H9 (cell line): ENCODE results near the gene AGTPBP1. TPM values are rescaled to one million over a fixed set of nuclear protein-coding genes. Genes with fewer than 3 reads are reported as not detected.

ENCODE experiments used
- DNase-seq: peaks from one replicate; pipeline ENCODE4 v3.0.0-alpha.2; 2017
- H2AFZ ChIP-seq: one replicate; pipeline ENCODE4 v1.6.1; 2013; ENCODE audit warnings: mild to moderate bottlenecking, low read length, control low read depth, moderate library complexity
- H2AK5ac ChIP-seq: 2 replicates; pipeline ENCODE4 v1.6.1; 2013; ENCODE audit warnings: low read length, control low read depth, mixed read lengths; ENCODE audit not compliant: insufficient read length
- H2BK120ac ChIP-seq: one replicate; pipeline ENCODE4 v1.6.1; 2013; ENCODE audit warnings: low read depth, mild to moderate bottlenecking, low read length, control low read depth, inconsistent platforms; ENCODE audit not compliant: poor library complexity, severe bottlenecking
- H2BK12ac ChIP-seq: 2 replicates; pipeline ENCODE4 v1.6.1; 2013; ENCODE audit warnings: low read length, control low read depth, mixed read lengths, low read depth; ENCODE audit not compliant: insufficient read length
- H2BK15ac ChIP-seq: 2 replicates; pipeline ENCODE4 v1.6.1; 2013; ENCODE audit warnings: low read depth, low read length, control low read depth
- H2BK20ac ChIP-seq: one replicate; pipeline ENCODE4 v1.6.1; 2013; ENCODE audit warnings: low read depth, mild to moderate bottlenecking, low read length, control low read depth, inconsistent platforms; ENCODE audit not compliant: poor library complexity, severe bottlenecking
- H2BK5ac ChIP-seq: 2 replicates; pipeline ENCODE4 v1.6.1; 2013; ENCODE audit warnings: low read length, control low read depth, mixed read lengths; ENCODE audit not compliant: insufficient read length
- H3K14ac ChIP-seq: 2 replicates; pipeline ENCODE4 v1.6.1; 2013; ENCODE audit warnings: low read length, control low read depth; ENCODE audit not compliant: insufficient read depth
- H3K18ac ChIP-seq: 2 replicates; pipeline ENCODE4 v1.6.1; 2013; ENCODE audit warnings: low read depth, mild to moderate bottlenecking, mixed read lengths, low read length, control low read depth; ENCODE audit not compliant: insufficient read length
- H3K23ac ChIP-seq: 2 replicates; pipeline ENCODE4 v1.6.1; 2013; ENCODE audit warnings: low read length, control low read depth, mixed read lengths, low read depth; ENCODE audit not compliant: insufficient read length
- H3K23me2 ChIP-seq: 2 replicates; pipeline ENCODE4 v1.6.1; 2013; ENCODE audit warnings: low read depth, mild to moderate bottlenecking, mixed read lengths, low read length, control low read depth; ENCODE audit not compliant: insufficient read length, poor library complexity, severe bottlenecking
- H3K27ac ChIP-seq: 2 replicates; pipeline ENCODE4 v1.5.1; 2013; ENCODE audit warnings: low read length, control low read depth, mixed read lengths, low read depth; ENCODE audit not compliant: insufficient read length
- H3K27me3 ChIP-seq: 2 replicates; pipeline ENCODE4 v1.6.1; 2013; ENCODE audit warnings: low read length, control low read depth, inconsistent platforms; ENCODE audit not compliant: insufficient read depth
- H3K4ac ChIP-seq: 2 replicates; pipeline ENCODE4 v1.6.1; 2013; ENCODE audit warnings: low read depth, mild to moderate bottlenecking, control low read depth, inconsistent platforms, low read length, moderate library complexity
- H3K4me1 ChIP-seq: 2 replicates; pipeline ENCODE4 v1.6.1; 2013; ENCODE audit warnings: low read length, control low read depth, inconsistent platforms; ENCODE audit not compliant: insufficient read depth
- H3K4me2 ChIP-seq: 2 replicates; pipeline ENCODE4 v1.6.1; 2013; ENCODE audit warnings: low read length, control low read depth, mixed read lengths; ENCODE audit not compliant: insufficient read length, insufficient read depth
- H3K56ac ChIP-seq: 2 replicates; pipeline ENCODE4 v1.6.1; 2013; ENCODE audit warnings: low read depth, mild to moderate bottlenecking, mixed read lengths, low read length, control low read depth; ENCODE audit not compliant: insufficient read length
- H3K79me1 ChIP-seq: 2 replicates; pipeline ENCODE4 v1.6.1; 2013; ENCODE audit warnings: low read depth, mild to moderate bottlenecking, moderate library complexity, low read length, control low read depth, inconsistent platforms; ENCODE audit not compliant: insufficient read depth, poor library complexity, severe bottlenecking
- H3K79me2 ChIP-seq: 2 replicates; pipeline ENCODE4 v1.6.1; 2013; ENCODE audit warnings: low read length, control low read depth, inconsistent platforms; ENCODE audit not compliant: insufficient read depth
- H3K9ac ChIP-seq: 2 replicates; pipeline ENCODE4 v1.6.1; 2013; ENCODE audit warnings: low read length, control low read depth, mixed read lengths; ENCODE audit not compliant: insufficient read length; ENCODE audit errors: extremely low read depth
- H3K9me3 ChIP-seq: one replicate; pipeline ENCODE4 v1.6.1; 2013; ENCODE audit warnings: low read depth, low read length, inconsistent platforms; ENCODE audit not compliant: control insufficient read depth
- H3T11ph ChIP-seq: one replicate; pipeline ENCODE4 v1.6.1; 2013; ENCODE audit warnings: mild to moderate bottlenecking, low read length, control low read depth, inconsistent platforms
- H4K20me1 ChIP-seq: one replicate; pipeline ENCODE4 v1.6.1; 2013; ENCODE audit not compliant: control insufficient read depth, insufficient read length, insufficient read depth
- H4K5ac ChIP-seq: 2 replicates; pipeline ENCODE4 v1.6.1; 2013; ENCODE audit warnings: low read depth, mild to moderate bottlenecking, mixed read lengths, low read length, control low read depth; ENCODE audit not compliant: insufficient read length
- H4K8ac ChIP-seq: replicated peaks from 2 replicates; pipeline ENCODE4 v1.6.1; 2013; ENCODE audit warnings: low read length, control low read depth, mixed read lengths, low read depth; ENCODE audit not compliant: insufficient read length
- H4K91ac ChIP-seq: 2 replicates; pipeline ENCODE4 v1.6.1; 2013; ENCODE audit warnings: low read depth, mild to moderate bottlenecking, moderate library complexity, mixed read lengths, low read length, control low read depth; ENCODE audit not compliant: insufficient read length
- H3K27ac Mint-ChIP-seq, 3 experiments: 2 replicates in 2 of 3; 3 replicates in 1 of 3; pipeline ENCODE4 v1.8.0; 2020 to 2021; ENCODE audit warnings: mixed read lengths in 3 of 3, mild to moderate bottlenecking in 1 of 3, moderate library complexity in 1 of 3
- H3K27me3 Mint-ChIP-seq: 2 replicates; pipeline ENCODE4 v1.8.0; 2021; ENCODE audit warnings: low read depth, mild to moderate bottlenecking, moderate library complexity, mixed read lengths
- H3K36me3 Mint-ChIP-seq, 3 experiments: 2 replicates in 2 of 3; 3 replicates in 1 of 3; pipeline ENCODE4 v1.8.0; 2020 to 2021; ENCODE audit warnings: low read depth in 3 of 3, mixed read lengths in 3 of 3; ENCODE audit not compliant: insufficient read depth in 1 of 3
- H3K4me1 Mint-ChIP-seq, 2 experiments: 2 replicates each; pipeline ENCODE4 v1.8.0; 2020; ENCODE audit warnings: mixed read lengths in 2 of 2
- H3K4me3 Mint-ChIP-seq, 2 experiments: 2 replicates in 1 of 2; 3 replicates in 1 of 2; pipeline ENCODE4 v1.8.0; 2020 to 2021; ENCODE audit warnings: mild to moderate bottlenecking in 2 of 2, mixed read lengths in 2 of 2, moderate library complexity in 1 of 2
- H3K9me3 Mint-ChIP-seq, 2 experiments: 2 replicates in 1 of 2; 3 replicates in 1 of 2; pipeline ENCODE4 v1.8.0; 2020; ENCODE audit warnings: mild to moderate bottlenecking in 2 of 2, mixed read lengths in 2 of 2, moderate library complexity in 1 of 2
- WGBS: extraction: QIAGEN DNeasy Blood & Tissue Kit; methylation state at CpG from one replicate; pipeline ENCODE4 v1.1.7; 2013; ENCODE audit warnings: missing lambda C conversion rate, low lambda C conversion rate, mixed read lengths; ENCODE audit not compliant: insufficient read length; ENCODE audit errors: extremely low coverage; 5-methylcytosine and 5-hydroxymethylcytosine counted together
- total RNA-seq: library from RNA; stranded (reverse); gene quantifications from 2 replicates; pipeline ENCODE4 v1.2.1, GENCODE V29; 2021
- TF ChIP-seq, protein P1 (sequence below): fragments of 200-600 bp; sonication (generic); conservative IDR thresholded peaks from 3 replicates; pipeline ENCODE4 v1.8.0; 2021; ENCODE audit warnings: antibody characterized with exemption, mild to moderate bottlenecking

The AGTPBP1 gene
- total RNA-seq, 1 experiment from 2014 or later: 53.1 TPM

DNA sequence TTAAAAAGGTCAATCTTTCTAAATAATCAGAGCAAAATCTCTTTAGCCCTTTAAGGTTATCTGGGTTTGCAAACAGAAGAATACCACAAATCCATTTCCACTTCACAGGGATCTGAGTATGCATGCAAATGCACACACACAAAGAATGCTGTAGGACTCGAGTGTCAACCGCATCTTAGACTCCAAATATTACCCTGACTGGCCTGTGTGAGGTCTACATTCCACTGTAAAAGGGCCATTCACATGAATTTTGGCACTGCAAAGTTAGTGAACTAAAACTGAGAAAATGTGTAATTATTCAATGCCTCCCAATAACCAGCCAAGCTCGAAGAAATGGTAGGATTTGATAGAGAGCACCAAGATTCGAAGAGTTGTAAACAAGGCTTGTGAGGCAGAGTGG, 199.9 kb downstream of the AGTPBP1 start:
- Histone ChIP-seq H3K18ac (no peak overlapping the region), H3K79me2 (no peaks in the 10 kb centered on the region), H2BK20ac (no peak overlapping the region), H3K27ac (no peak overlapping the region), H4K91ac (no peak overlapping the region), H3K4me2 (no peak overlapping the region), H3K9me3 (no peaks in the 10 kb centered on the region), H3K23me2 (no peaks in the 10 kb centered on the region), H2BK15ac (no peak overlapping the region), H2BK5ac (no peak overlapping the region), H2BK120ac (no peak overlapping the region), H3T11ph (no peak overlapping the region), H3K27me3 (no peaks in the 10 kb centered on the region), H2BK12ac (no peak overlapping the region), H3K56ac (no peak overlapping the region), H3K23ac (no peak overlapping the region), H3K9ac (no peak overlapping the region), H2AK5ac (no peak overlapping the region), H3K79me1 (no peaks in the 10 kb centered on the region), H4K5ac (no peak overlapping the region), H4K20me1 (no peaks in the 10 kb centered on the region), H3K14ac (no peak overlapping the region), H4K8ac (no peak overlapping the region), H3K4ac (no peak overlapping the region), H3K4me1 (peaks cover 5% of the 10 kb centered on the region), H2AFZ (no peak overlapping the region)
- H3K4me3 Mint-ChIP-seq: no peak overlapping the region
- no peaks in the 10 kb centered on the region; a peak in 1 of 7 replicates for H3K36me3 Mint-ChIP-seq
- no peaks in the 10 kb centered on the region for H3K27me3 Mint-ChIP-seq
- no CpG with 5 or more reads among the region's 4 CpGs for WGBS
- H3K27ac Mint-ChIP-seq: no peak overlapping the region
- DNase-seq: no peak
- H3K4me1 Mint-ChIP-seq: peaks cover 11 to 19% of the 10 kb centered on the region in 2 experiments
- H3K9me3 Mint-ChIP-seq: no peaks in the 10 kb centered on the region
- TF ChIP-seq, protein P1, sequence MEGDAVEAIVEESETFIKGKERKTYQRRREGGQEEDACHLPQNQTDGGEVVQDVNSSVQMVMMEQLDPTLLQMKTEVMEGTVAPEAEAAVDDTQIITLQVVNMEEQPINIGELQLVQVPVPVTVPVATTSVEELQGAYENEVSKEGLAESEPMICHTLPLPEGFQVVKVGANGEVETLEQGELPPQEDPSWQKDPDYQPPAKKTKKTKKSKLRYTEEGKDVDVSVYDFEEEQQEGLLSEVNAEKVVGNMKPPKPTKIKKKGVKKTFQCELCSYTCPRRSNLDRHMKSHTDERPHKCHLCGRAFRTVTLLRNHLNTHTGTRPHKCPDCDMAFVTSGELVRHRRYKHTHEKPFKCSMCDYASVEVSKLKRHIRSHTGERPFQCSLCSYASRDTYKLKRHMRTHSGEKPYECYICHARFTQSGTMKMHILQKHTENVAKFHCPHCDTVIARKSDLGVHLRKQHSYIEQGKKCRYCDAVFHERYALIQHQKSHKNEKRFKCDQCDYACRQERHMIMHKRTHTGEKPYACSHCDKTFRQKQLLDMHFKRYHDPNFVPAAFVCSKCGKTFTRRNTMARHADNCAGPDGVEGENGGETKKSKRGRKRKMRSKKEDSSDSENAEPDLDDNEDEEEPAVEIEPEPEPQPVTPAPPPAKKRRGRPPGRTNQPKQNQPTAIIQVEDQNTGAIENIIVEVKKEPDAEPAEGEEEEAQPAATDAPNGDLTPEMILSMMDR: no peak
